ENCODE measurements around the gene PRG3. TPM values are rescaled to one million over a fixed set of nuclear protein-coding genes. Genes with fewer than 3 reads are reported as not detected.
A peak's percentile ranks its signal among the peaks of the same experiment; 100 is the strongest.

The PRG3 gene
- total and polyA plus RNA-seq, 12 donors = not detected

DNA sequence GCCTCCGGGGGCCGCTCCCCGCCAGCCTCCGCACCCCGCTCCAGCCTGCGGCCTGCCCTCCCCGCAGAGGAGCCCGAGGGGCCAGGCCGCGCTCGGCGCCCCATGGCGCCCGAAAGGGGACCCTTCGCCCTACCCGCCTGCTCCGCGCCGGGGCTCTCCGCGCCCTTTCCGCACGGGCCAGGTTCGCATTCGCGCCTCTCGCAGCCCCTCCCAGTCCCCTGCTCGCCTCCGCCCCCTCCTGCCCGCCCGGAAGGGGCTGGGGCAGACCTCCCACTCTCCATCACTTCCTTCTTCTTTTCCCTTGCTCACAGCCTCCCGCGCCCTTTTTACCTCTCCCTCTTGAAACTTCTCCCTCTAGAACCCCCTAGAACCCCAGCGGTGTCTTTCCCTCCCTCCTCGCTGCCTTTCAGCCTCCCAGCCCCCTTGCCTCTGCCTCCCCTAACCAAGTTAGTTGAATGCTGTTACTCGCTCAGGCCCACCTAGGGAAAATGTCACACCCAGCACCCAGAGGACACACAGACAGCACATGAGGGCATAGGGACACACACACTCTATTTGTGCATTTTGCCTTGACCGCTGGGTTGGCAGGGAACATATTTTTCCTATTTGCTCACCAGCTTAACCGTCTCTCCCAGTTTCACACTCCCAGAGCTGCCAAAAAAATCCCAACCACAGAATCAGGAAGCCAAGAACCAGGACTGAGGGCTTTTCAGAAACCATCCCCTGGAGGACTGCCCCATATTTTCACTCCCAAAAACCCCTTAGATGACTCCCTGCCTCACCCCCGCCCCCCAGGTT is 46.2 kb upstream of the PRG3 start, which contains the start of gene SLC43A3:
SLC43A3 (minus strand) TSS at position 193 of the 798 bp plus-strand sequence. CDS start 949 bp downstream, outside the sequence.
- Histone ChIP-seq H3K4me3 (peak within 1 kb of the TSS in 3 of 4 donors; percentile 5 to 62 (median 46)), H3K36me3 (replicated peaks in 1 of 2) (peaks cover 0 to 7% of the 10 kb centered on the region in 2 donors), H3K9me3 (replicated peaks in 1 of 3) (no peaks in the 10 kb centered on the region), H3K4me1 (replicated peaks in 1 of 2) (peaks cover 36 to 51% of the 10 kb centered on the region in 2 donors), H3K27ac (peak within 1 kb of the TSS; percentile 77 to 96 (median 88)), H3K27me3 (no peaks in the 10 kb centered on the region)
- intact Hi-C loops (cut with DNase I) = no loop called here
- 3 to 9% (median 4%) methylated on average over 18 to 39 of the region's 39 CpGs for WGBS, 4 donors
- TF ChIP-seq POLR2A (IDR thresholded peaks at IDR 0.05) = peak in 1 of 2 donors; percentile 21
- TF ChIP-seq, protein P1, sequence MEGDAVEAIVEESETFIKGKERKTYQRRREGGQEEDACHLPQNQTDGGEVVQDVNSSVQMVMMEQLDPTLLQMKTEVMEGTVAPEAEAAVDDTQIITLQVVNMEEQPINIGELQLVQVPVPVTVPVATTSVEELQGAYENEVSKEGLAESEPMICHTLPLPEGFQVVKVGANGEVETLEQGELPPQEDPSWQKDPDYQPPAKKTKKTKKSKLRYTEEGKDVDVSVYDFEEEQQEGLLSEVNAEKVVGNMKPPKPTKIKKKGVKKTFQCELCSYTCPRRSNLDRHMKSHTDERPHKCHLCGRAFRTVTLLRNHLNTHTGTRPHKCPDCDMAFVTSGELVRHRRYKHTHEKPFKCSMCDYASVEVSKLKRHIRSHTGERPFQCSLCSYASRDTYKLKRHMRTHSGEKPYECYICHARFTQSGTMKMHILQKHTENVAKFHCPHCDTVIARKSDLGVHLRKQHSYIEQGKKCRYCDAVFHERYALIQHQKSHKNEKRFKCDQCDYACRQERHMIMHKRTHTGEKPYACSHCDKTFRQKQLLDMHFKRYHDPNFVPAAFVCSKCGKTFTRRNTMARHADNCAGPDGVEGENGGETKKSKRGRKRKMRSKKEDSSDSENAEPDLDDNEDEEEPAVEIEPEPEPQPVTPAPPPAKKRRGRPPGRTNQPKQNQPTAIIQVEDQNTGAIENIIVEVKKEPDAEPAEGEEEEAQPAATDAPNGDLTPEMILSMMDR (IDR thresholded peaks at IDR 0.05) = peak in 1 of 6 experiments; percentile 8
- DNase-seq = peak; percentile 60 to 86 (median 79)

- Histone ChIP-seq H3K4me1 (replicated peaks in 1 of 2) (peaks cover 36 to 58% of the 10 kb centered on the region in 2 donors), H3K4me3 (peak overlapping the region in 2 of 4 donors; percentile 46 to 62), H3K9me3 (replicated peaks in 1 of 3) (no peaks in the 10 kb centered on the region), H3K27me3 (no peaks in the 10 kb centered on the region), H3K27ac (peak overlapping the region; percentile 77 to 96 (median 88)), H3K36me3 (replicated peaks in 1 of 2) (peaks cover 0 to 7% of the 10 kb centered on the region in 2 donors)
- DNase-seq = peak; percentile 53 to 83 (median 73)
- intact Hi-C loops (cut with DNase I) = no loop called here
- WGBS, 4 donors = 10 to 17% (median 15%) methylated on average over 15 to 16 of the region's 16 CpGs
- TF ChIP-seq POLR2A (IDR thresholded peaks at IDR 0.05) = peak in 1 of 2 donors; percentile 34
- TF ChIP-seq, protein P1 (IDR thresholded peaks at IDR 0.05) = no peak
Observed at GRCh38 chr11:57426439-57426928, 45.5 kb upstream of the PRG3 start.

- Histone ChIP-seq H3K27me3 (no peaks in the 10 kb centered on the region), H3K9me3 (replicated peaks in 1 of 3) (no peaks in the 10 kb centered on the region), H3K4me3 (peak overlapping the region in 1 of 4 donors; percentile 46), H3K4me1 (replicated peaks in 1 of 2) (peaks cover 36 to 59% of the 10 kb centered on the region in 2 donors), H3K36me3 (replicated peaks in 1 of 2) (peaks cover 0 to 7% of the 10 kb centered on the region in 2 donors), H3K27ac (peak overlapping the region in 4 of 5 donors; percentile 77 to 96 (median 90))
- DNase-seq = peak; percentile 23 to 65 (median 53)
- intact Hi-C loops (cut with DNase I) = no loop called here
- 53 to 72% (median 67%) methylated on average over 12 to 15 of the region's 15 CpGs for WGBS, 4 donors
- TF ChIP-seq, protein P1 (IDR thresholded peaks at IDR 0.05) = no peak
- no peak for TF ChIP-seq POLR2A (IDR thresholded peaks at IDR 0.05)
Observed at GRCh38 chr11:57425565-57426438, 44.9 kb upstream of the PRG3 start.
